ENCODE results near the gene DOCK11. TPM values are rescaled to one million over a fixed set of nuclear protein-coding genes. Genes with fewer than 3 reads are reported as not detected.

Gene DOCK11
- total and polyA plus RNA-seq, 9 of the 15 experiments (the other 6 are each of a cell fraction or from before 2014, with no cell fraction given): 41.8 to 77.8 (median 50.9) TPM

DNA sequence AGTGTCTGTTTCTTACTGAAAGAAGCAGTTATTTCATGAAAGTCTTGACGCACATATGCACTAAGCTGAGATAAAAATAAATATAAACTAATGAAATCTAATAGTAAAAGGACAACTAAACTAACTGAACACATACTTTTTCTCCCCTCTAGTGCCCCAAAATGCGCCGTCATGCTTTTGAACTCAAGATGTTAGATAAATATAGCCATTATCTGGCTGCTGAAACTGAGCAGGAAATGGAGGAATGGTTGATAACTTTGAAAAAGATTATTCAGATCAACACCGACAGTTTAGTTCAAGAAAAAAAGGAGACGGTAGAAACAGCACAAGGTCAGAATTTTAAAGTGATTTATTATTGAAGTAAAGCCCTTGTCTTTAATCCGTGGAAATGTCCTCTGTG is 70.2 kb downstream of the DOCK11 start (continued):
- TF ChIP-seq, protein P1, sequence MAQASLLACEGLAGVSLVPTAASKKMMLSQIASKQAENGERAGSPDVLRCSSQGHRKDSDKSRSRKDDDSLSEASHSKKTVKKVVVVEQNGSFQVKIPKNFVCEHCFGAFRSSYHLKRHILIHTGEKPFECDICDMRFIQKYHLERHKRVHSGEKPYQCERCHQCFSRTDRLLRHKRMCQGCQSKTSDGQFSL (CRISPR knock-in tag; IDR thresholded peaks at IDR 0.05): no peak
- TF ChIP-seq, protein P1 (tag; IDR thresholded peaks at IDR 0.05): no peak
- TF ChIP-seq HEY1 (CRISPR knock-in tag; IDR thresholded peaks at IDR 0.05; ENCODE audit: borderline replicate concordance) (no peak), ADNP (tag; IDR thresholded peaks at IDR 0.05) (no peak), EP300 (IDR thresholded peaks at IDR 0.05; ENCODE audit: low read length) (peak; percentile 82), SMARCA4 (IDR thresholded peaks at IDR 0.05) (peak; percentile 76; the same call in 1 of the 2 replicates), NFE2L1 (tag; IDR thresholded peaks at IDR 0.05; ENCODE audit: borderline replicate concordance, low read depth) (peak; percentile 21; the same call in 1 of the 2 replicates), BRD4 (IDR thresholded peaks at IDR 0.05) (no peak)

DNA sequence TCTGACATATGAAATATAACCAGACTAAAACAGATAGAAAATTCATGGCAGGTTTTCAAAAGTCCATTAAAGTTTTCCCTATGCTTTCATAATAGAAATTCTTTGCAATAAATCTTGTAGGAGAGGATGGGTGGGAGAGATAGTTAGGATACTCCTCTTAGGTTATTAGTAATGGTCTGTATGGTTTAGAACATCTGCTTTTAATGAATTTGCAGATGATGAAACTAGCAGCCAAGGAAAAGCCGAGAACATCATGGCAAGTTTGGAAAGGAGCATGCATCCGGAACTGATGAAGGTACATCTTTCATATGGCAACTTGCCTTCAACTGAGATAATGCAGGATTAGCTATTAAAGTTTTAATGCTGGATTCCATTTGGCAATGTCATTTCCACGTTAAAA is 70.7 kb downstream of the DOCK11 start:
- H3K4me2 ChIP-seq (ENCODE audit: insufficient read depth, low read length): peak overlapping the region; percentile 2; the same call in 1 of the 2 replicates
- 36% methylated on average over 3 of the region's 3 CpGs for WGBS (ENCODE audit: insufficient coverage, low coverage, missing lambda C conversion rate)
- H3K36me3 ChIP-seq (ENCODE audit: control insufficient read depth, insufficient read depth, low read length): peaks cover 78% of the 10 kb centered on the region
- H3K79me2 ChIP-seq (ENCODE audit: control insufficient read depth, insufficient read depth, low read length): peaks cover 10% of the 10 kb centered on the region; the same call in 1 of the 3 replicates
- FAIRE-seq (no peak), DNase-seq (ENCODE audit: extremely low read depth in 1 of 4, low spot score in 3 of 4) (no peak), ATAC-seq (no peak)
- no TSS peak for BruUV-seq (replicated peaks)
- H3K4me3 ChIP-seq: no peak overlapping the region
- intact Hi-C loops (cut with micrococcal nuclease) (no loop called here), in situ Hi-C loops (cut with MboI) (no loop called here)
- H3K27ac ChIP-seq (ENCODE audit: extremely low read depth, low read depth, low read length): peak overlapping the region; percentile 51
- POLR2A ChIA-PET: interaction anchor here (0.6 kb wide), 1 partner anchor 8 kb away, joined by 3 read pairs; no protein-coding TSS in a partner anchor
- H3K9me1 ChIP-seq (ENCODE audit: control insufficient read depth, insufficient read depth, low read length): no peaks in the 10 kb centered on the region
- TF ChIP-seq, protein P2, sequence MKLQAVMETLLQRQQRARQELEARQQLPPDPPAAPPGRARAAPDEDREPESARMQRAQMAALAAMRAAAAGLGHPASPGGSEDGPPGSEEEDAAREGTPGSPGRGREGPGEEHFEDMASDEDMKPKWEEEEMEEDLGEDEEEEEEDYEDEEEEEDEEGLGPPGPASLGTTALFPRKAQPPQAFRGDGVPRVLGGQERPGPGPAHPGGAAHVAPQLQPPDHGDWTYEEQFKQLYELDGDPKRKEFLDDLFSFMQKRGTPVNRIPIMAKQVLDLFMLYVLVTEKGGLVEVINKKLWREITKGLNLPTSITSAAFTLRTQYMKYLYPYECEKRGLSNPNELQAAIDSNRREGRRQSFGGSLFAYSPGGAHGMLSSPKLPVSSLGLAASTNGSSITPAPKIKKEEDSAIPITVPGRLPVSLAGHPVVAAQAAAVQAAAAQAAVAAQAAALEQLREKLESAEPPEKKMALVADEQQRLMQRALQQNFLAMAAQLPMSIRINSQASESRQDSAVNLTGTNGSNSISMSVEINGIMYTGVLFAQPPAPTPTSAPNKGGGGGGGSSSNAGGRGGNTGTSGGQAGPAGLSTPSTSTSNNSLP (IDR thresholded peaks at IDR 0.05; ENCODE audit: borderline replicate concordance, low read depth, low read length): no peak
- TF ChIP-seq BDP1 (IDR thresholded peaks at IDR 0.05; ENCODE audit: insufficient read depth, insufficient read length) (no peak), HDAC3 (IDR thresholded peaks at IDR 0.05; ENCODE audit: borderline replicate concordance, partially characterized antibody) (no peak), NR2C2 (CRISPR knock-in tag; IDR thresholded peaks at IDR 0.05) (no peak), NR2C2 (tag; IDR thresholded peaks at IDR 0.05) (0 out of 2 replicates have a peak, but pooled peaks have one; percentile 1)
- TF ChIP-seq, protein P3, sequence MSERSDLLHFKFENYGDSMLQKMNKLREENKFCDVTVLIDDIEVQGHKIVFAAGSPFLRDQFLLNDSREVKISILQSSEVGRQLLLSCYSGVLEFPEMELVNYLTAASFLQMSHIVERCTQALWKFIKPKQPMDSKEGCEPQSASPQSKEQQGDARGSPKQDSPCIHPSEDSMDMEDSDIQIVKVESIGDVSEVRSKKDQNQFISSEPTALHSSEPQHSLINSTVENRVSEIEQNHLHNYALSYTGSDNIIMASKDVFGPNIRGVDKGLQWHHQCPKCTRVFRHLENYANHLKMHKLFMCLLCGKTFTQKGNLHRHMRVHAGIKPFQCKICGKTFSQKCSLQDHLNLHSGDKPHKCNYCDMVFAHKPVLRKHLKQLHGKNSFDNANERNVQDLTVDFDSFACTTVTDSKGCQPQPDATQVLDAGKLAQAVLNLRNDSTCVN (CRISPR knock-in tag; IDR thresholded peaks at IDR 0.05): no peak
- TF ChIP-seq, protein P4, sequence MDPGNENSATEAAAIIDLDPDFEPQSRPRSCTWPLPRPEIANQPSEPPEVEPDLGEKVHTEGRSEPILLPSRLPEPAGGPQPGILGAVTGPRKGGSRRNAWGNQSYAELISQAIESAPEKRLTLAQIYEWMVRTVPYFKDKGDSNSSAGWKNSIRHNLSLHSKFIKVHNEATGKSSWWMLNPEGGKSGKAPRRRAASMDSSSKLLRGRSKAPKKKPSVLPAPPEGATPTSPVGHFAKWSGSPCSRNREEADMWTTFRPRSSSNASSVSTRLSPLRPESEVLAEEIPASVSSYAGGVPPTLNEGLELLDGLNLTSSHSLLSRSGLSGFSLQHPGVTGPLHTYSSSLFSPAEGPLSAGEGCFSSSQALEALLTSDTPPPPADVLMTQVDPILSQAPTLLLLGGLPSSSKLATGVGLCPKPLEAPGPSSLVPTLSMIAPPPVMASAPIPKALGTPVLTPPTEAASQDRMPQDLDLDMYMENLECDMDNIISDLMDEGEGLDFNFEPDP (CRISPR knock-in tag; IDR thresholded peaks at IDR 0.05): no peak
- peak overlapping the region in 1 of 2 experiments; percentile 53; a peak in 2 of 4 replicates for H3K9ac ChIP-seq (ENCODE audit: insufficient read depth in 1 of 2, low read depth in 2 of 2, low read length in 2 of 2)
- H2AFZ ChIP-seq (ENCODE audit: low read depth, low read length): 0 out of 2 replicates have a peak overlapping the region, but pooled peaks have one; percentile 35
- no peaks in the 10 kb centered on the region for H4K20me1 ChIP-seq (replicated peaks; ENCODE audit: control insufficient read depth, insufficient read depth, low read length)
- H3K4me1 ChIP-seq (replicated peaks in 1 of 2; ENCODE audit: control insufficient read depth in 2 of 2, insufficient read depth in 2 of 2, low read length in 2 of 2): peaks cover 6 to 19% of the 10 kb centered on the region in 2 experiments
- no peaks in the 10 kb centered on the region for H3K27me3 ChIP-seq (ENCODE audit: control insufficient read depth in 2 of 2, insufficient read depth in 2 of 2, low read length in 2 of 2)
- CTCF ChIA-PET (ENCODE audit: low intra/inter-chr PET ratio): no interaction called here
- no peaks in the 10 kb centered on the region for H3K9me3 ChIP-seq (replicated peaks; ENCODE audit: control insufficient read depth, insufficient read depth, low read depth, low read length)
